ENCODE measurements around the gene LANCL2. TPM values are rescaled to one million over a fixed set of nuclear protein-coding genes. Genes with fewer than 3 reads are reported as not detected.

The LANCL2 gene
- total RNA-seq, 1 donor from 2014 or later = 21.5 TPM

- ChIA-PET POLR2A (interaction anchor here (1.5 kb wide), 1 partner anchor 94 kb away, joined by 3 read pairs; no protein-coding TSS in a partner anchor), CTCF (interaction anchor here (1.2 to 1.5 kb wide), 2 partner anchors 24 to 524 kb away, joined by 4 read pairs; partner anchors contain the start of gene NIPSNAP2)
- Mint-ChIP-seq H3K36me3 (ENCODE audit: low read depth) (no peaks in the 10 kb centered on the region), H3K27ac (peak overlapping the region; percentile 44), H3K4me1 (no peaks in the 10 kb centered on the region), H3K9me3 (no peaks in the 10 kb centered on the region), H3K4me3 (no peak overlapping the region), H3K27me3 (no peaks in the 10 kb centered on the region)
- ATAC-seq (ENCODE audit: low read depth) (no peak), DNase-seq (no peak)
- no peak for TF ChIP-seq CTCF (IDR thresholded peaks at IDR 0.05)
- intact Hi-C loops (cut with micrococcal nuclease) = loop anchor here (10.0 kb wide), 2 partner anchors 285 to 635 kb away; no protein-coding TSS in a partner anchor
These were observed 74.5 kb downstream of the LANCL2 start for GRCh38 chr7:55439627-55440026.

- Mint-ChIP-seq H3K27ac (peak overlapping the region; percentile 44), H3K9me3 (no peaks in the 10 kb centered on the region), H3K27me3 (no peaks in the 10 kb centered on the region), H3K36me3 (ENCODE audit: low read depth) (no peaks in the 10 kb centered on the region), H3K4me3 (no peak overlapping the region), H3K4me1 (peaks cover 4% of the 10 kb centered on the region)
- ChIA-PET CTCF (interaction anchor here (1.2 to 1.5 kb wide), 2 partner anchors 25 to 524 kb away, joined by 4 read pairs; partner anchors contain the start of gene NIPSNAP2), POLR2A (interaction anchor here (1.5 kb wide), 1 partner anchor 93 kb away, joined by 3 read pairs; no protein-coding TSS in a partner anchor)
- intact Hi-C loops (cut with micrococcal nuclease) = no loop called here
- no peak for TF ChIP-seq CTCF (IDR thresholded peaks at IDR 0.05)
- ATAC-seq (ENCODE audit: low read depth) (no peak), DNase-seq (no peak)
These were observed 75.0 kb downstream of the LANCL2 start for GRCh38 chr7:55440040-55440690.

- CTCF ChIA-PET = interaction anchor here (1.5 kb wide), 1 partner anchor 26 kb away, joined by 4 read pairs; no protein-coding TSS in a partner anchor
These were observed 75.9 kb downstream of the LANCL2 start for GRCh38 chr7:55441002-55441401.

GRCh38 chr7:55441774-55442522 is 76.8 kb downstream of the LANCL2 start:
- Mint-ChIP-seq H3K27me3 (no peaks in the 10 kb centered on the region), H3K4me3 (no peak overlapping the region), H3K36me3 (ENCODE audit: low read depth) (peaks cover 9% of the 10 kb centered on the region), H3K27ac (no peak overlapping the region), H3K9me3 (no peaks in the 10 kb centered on the region), H3K4me1 (peaks cover 5% of the 10 kb centered on the region)
- intact Hi-C loops (cut with micrococcal nuclease) = no loop called here
- no peak for ATAC-seq (ENCODE audit: low read depth)
- DNase-seq = no peak
- POLR2A ChIA-PET = interaction anchor here (0.7 to 1.3 kb wide), 2 partner anchors 8 to 66 kb away, joined by 3 read pairs; no protein-coding TSS in a partner anchor
- CTCF ChIA-PET = no interaction called here
- TF ChIP-seq CTCF (IDR thresholded peaks at IDR 0.05) = no peak

More at GRCh38 chr7:55441002-55441401, 75.9 kb downstream of the LANCL2 start:
- H3K4me1 Mint-ChIP-seq = peaks cover 5% of the 10 kb centered on the region
- TF ChIP-seq CTCF (IDR thresholded peaks at IDR 0.05) = no peak
- H3K27me3 Mint-ChIP-seq = no peaks in the 10 kb centered on the region
- ATAC-seq (ENCODE audit: low read depth) (no peak), DNase-seq (no peak)
- no peak overlapping the region for H3K27ac Mint-ChIP-seq
- intact Hi-C loops (cut with micrococcal nuclease) = no loop called here
- no peaks in the 10 kb centered on the region for H3K9me3 Mint-ChIP-seq
- no peaks in the 10 kb centered on the region for H3K36me3 Mint-ChIP-seq (ENCODE audit: low read depth)
- POLR2A ChIA-PET = no interaction called here
- no peak overlapping the region for H3K4me3 Mint-ChIP-seq

- POLR2A ChIA-PET = interaction anchor here (1.2 to 1.4 kb wide), 2 partner anchors 82 to 89 kb away, joined by 3 to 5 read pairs; no protein-coding TSS in a partner anchor
- no peak for TF ChIP-seq CTCF (IDR thresholded peaks at IDR 0.05)
- Mint-ChIP-seq H3K9me3 (no peaks in the 10 kb centered on the region), H3K4me3 (no peak overlapping the region), H3K4me1 (peaks cover 6% of the 10 kb centered on the region), H3K27me3 (no peaks in the 10 kb centered on the region), H3K36me3 (ENCODE audit: low read depth) (peaks cover 15% of the 10 kb centered on the region), H3K27ac (peak overlapping the region; percentile 15)
- intact Hi-C loops (cut with micrococcal nuclease) = loop anchor here (5.0 kb wide), 1 partner anchor 138 kb away; no protein-coding TSS in a partner anchor
- DNase-seq (no peak), ATAC-seq (ENCODE audit: low read depth) (no peak)
- CTCF ChIA-PET = no interaction called here
These were observed 79.6 kb downstream of the LANCL2 start for GRCh38 chr7:55444786-55445185.

Data from activated B cell treated with CpG ODN at 0.5 μM for 24 hours (primary cell).